ENCODE measurements around the gene NUDT3.

GRCh38 chr6:34412016-34412415 is 19.5 kb upstream of the NUDT3 start:
- TF ChIP-seq POLR2A (IDR thresholded peaks at IDR 0.05) (no peak), POLR2AphosphoS5 (IDR thresholded peaks at IDR 0.05) (no peak)

Data from transverse colon (tissue), 3 donors.